LNCAP (cell line): ENCODE data around the gene CD59.

Experiments used
- CTCF ChIP-seq: fragments of 450-650 bp; IDR thresholded peaks from 2 replicates; pipeline ENCODE4 v1.5.1; 2017; ENCODE audit warnings: mild to moderate bottlenecking

Gene CD59

GRCh38 chr11:33719587-33719986 lies 16.6 kb downstream of the CD59 start:
- TF ChIP-seq CTCF = no peak

GRCh38 chr11:33718440-33718839 lies 17.8 kb downstream of the CD59 start:
- no peak for TF ChIP-seq CTCF

- TF ChIP-seq CTCF = peak; percentile 30; the same call in 1 of the 2 replicates
Measured at GRCh38 chr11:33716243-33716642, 20.0 kb downstream of the CD59 start.

- TF ChIP-seq CTCF = no peak
Measured at GRCh38 chr11:33713856-33714398, 22.3 kb downstream of the CD59 start.

- TF ChIP-seq CTCF = no peak
Measured at GRCh38 chr11:33713151-33713855, 22.9 kb downstream of the CD59 start.

- TF ChIP-seq CTCF = no peak
Measured at GRCh38 chr11:33712436-33712835, 23.8 kb downstream of the CD59 start.

- no peak for TF ChIP-seq CTCF
Measured at GRCh38 chr11:33709466-33709865, 26.8 kb downstream of the CD59 start.
